Testis (tissue), 3 donors: Measurements from ENCODE around the gene LCLAT1. TPM values are rescaled to one million over a fixed set of nuclear protein-coding genes. Genes with fewer than 3 reads are reported as not detected.

Experiments
- DNase-seq: peaks from one replicate; pipeline ENCODE4 v3.0.0-alpha.2; 2019
- H3K27ac ChIP-seq, 2 donors: fragments of 200-600 bp; sonication (generic); one replicate each; pipeline ENCODE4 v1.5.1; 2019
- H3K27me3 ChIP-seq: fragments of 200-600 bp; sonication (generic); one replicate; pipeline ENCODE4 v1.5.1; 2019
- H3K36me3 ChIP-seq: fragments of 200-600 bp; sonication (generic); one replicate; pipeline ENCODE4 v1.5.1; 2017; ENCODE audit warnings: low read depth; ENCODE audit errors: missing control alignments
- H3K4me1 ChIP-seq: fragments of 200-600 bp; sonication (generic); one replicate; pipeline ENCODE4 v1.5.1; 2019
- H3K4me3 ChIP-seq, 2 donors: fragments of 200-600 bp; sonication (generic); one replicate each; pipeline ENCODE4 v1.5.1; 2017 to 2019
- H3K9me3 ChIP-seq: fragments of 200-600 bp; sonication (generic); one replicate; pipeline ENCODE4 v1.5.1; 2017
- POLR2A ChIP-seq: fragments of 450-650 bp; IDR thresholded peaks from one replicate; pipeline ENCODE4 v1.6.1; 2017; ENCODE audit warnings: antibody characterized with exemption, mild to moderate bottlenecking, moderate library complexity
- whole genome bisulfite sequencing, 2 donors: methylation state at CpG; one replicate each; pipeline ENCODE4 v1.1.5; 2018; 5-methylcytosine and 5-hydroxymethylcytosine counted together
- intact Hi-C: fragments of 100-400 bp; cut with DNase I; formaldehyde crosslinking; loops from one replicate; pipeline ENCODE4 v1.15.1; 2023; ENCODE audit warnings: low total_unique reads
- polyA plus RNA-seq: library from polyadenylated mRNA; stranded (reverse); fragments of 350-450 nt; fragmentation: Illumina TruSeq; extraction: RNeasy Lipid Tissue Mini Kit (QIAGEN cat#74804); gene quantifications from one replicate; pipeline ENCODE4 v1.2.3, GENCODE V29; 2014; ENCODE audit warnings: low read depth, low replicate concordance; ENCODE audit not compliant: insufficient read depth
- total RNA-seq, 2 donors: library from RNA; depleted of rRNA; stranded (reverse); fragments of >200 nt; gene quantifications; one replicate each; pipeline ENCODE4 v1.2.3, GENCODE V29; 2016
- TF ChIP-seq, protein P1 (sequence below), 3 experiments: fragments of 450-650 bp in 2 of 3; fragments of 200-600 bp in 1 of 3; sonication (generic) in 1 of 3; IDR thresholded peaks; one replicate each; pipeline ENCODE4 v1.5.1; 2016 to 2019; ENCODE audit warnings: antibody characterized with exemption in 3 of 3, mild to moderate bottlenecking in 2 of 3, moderate library complexity in 1 of 3

LCLAT1 gene
- total and polyA plus RNA-seq, 3 donors from 2014 or later: 11.1 to 39.4 (median 34.9) TPM

- Histone ChIP-seq H3K36me3 (no peaks in the 10 kb centered on the region), H3K4me3 (no peak overlapping the region), H3K4me1 (peaks cover 7% of the 10 kb centered on the region), H3K27me3 (no peaks in the 10 kb centered on the region), H3K27ac (no peak overlapping the region), H3K9me3 (no peaks in the 10 kb centered on the region)
- 58 to 70% methylated on average over 4 of the region's 4 CpGs for WGBS, 2 donors
- TF ChIP-seq, protein P1, sequence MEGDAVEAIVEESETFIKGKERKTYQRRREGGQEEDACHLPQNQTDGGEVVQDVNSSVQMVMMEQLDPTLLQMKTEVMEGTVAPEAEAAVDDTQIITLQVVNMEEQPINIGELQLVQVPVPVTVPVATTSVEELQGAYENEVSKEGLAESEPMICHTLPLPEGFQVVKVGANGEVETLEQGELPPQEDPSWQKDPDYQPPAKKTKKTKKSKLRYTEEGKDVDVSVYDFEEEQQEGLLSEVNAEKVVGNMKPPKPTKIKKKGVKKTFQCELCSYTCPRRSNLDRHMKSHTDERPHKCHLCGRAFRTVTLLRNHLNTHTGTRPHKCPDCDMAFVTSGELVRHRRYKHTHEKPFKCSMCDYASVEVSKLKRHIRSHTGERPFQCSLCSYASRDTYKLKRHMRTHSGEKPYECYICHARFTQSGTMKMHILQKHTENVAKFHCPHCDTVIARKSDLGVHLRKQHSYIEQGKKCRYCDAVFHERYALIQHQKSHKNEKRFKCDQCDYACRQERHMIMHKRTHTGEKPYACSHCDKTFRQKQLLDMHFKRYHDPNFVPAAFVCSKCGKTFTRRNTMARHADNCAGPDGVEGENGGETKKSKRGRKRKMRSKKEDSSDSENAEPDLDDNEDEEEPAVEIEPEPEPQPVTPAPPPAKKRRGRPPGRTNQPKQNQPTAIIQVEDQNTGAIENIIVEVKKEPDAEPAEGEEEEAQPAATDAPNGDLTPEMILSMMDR (IDR thresholded peaks at IDR 0.05): no peak
- no peak for TF ChIP-seq POLR2A
- no peak for DNase-seq
- intact Hi-C loops: no loop called here
These were observed 137.1 kb downstream of the LCLAT1 start for GRCh38 chr2:30584116-30584515.

DNA sequence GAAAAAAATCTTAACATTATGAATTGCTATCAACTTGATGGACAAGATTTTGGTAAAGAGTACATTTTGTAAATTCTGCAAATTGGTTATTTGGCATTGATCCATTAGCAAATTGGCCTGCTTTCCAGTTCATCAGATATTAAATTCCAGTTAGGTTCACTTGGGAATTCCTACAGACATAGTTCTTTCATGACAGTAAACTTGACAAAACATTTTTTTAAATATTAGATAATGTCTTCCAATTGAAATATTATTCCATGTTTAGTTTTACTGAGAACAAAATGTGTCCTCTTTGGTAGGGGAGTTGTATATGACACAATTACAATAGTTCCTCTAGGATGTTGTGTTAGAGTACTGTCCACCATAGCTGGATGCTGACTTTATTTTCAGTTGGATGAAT, 141.9 kb downstream of the LCLAT1 start:
- H3K4me3 ChIP-seq: no peak overlapping the region
- no peaks in the 10 kb centered on the region for H3K9me3 ChIP-seq
- intact Hi-C loops: no loop called here
- no peaks in the 10 kb centered on the region for H3K36me3 ChIP-seq
- H3K4me1 ChIP-seq: peaks cover 14% of the 10 kb centered on the region
- DNase-seq: no peak
- H3K27ac ChIP-seq: no peak overlapping the region
- no peak for TF ChIP-seq POLR2A
- TF ChIP-seq, protein P1 (IDR thresholded peaks at IDR 0.05): no peak
- no peaks in the 10 kb centered on the region for H3K27me3 ChIP-seq

- Histone ChIP-seq H3K36me3 (no peaks in the 10 kb centered on the region), H3K27ac (no peak overlapping the region), H3K9me3 (no peaks in the 10 kb centered on the region), H3K27me3 (no peaks in the 10 kb centered on the region), H3K4me1 (peaks cover 14% of the 10 kb centered on the region), H3K4me3 (no peak overlapping the region)
- 84 to 90% methylated on average over 1 of the region's 1 CpG for WGBS, 2 donors
- no peak for DNase-seq
- TF ChIP-seq, protein P1 (IDR thresholded peaks at IDR 0.05): no peak
- TF ChIP-seq POLR2A: no peak
- intact Hi-C loops: no loop called here
These were observed 143.4 kb downstream of the LCLAT1 start for GRCh38 chr2:30590407-30590806.

DNA sequence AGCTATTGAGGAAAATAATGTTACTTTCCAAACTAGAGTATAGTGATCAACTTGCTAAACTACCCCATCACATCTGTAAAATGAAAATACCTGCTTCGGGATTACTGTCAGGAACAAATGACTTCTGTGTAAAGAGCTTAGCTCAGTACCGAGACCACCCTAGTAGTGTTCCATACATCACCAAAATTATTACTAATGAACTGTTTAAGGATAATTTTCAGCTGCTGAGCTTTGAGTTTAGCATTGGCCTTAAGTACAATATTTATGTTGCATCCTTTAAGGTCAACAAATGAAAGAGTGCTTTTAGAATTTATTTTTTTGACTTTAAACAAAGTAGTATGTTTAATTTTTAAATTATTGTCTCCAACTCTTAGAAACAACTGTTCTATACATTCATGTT, 144.1 kb downstream of the LCLAT1 start:
- no peak overlapping the region for H3K4me3 ChIP-seq
- no peaks in the 10 kb centered on the region for H3K27me3 ChIP-seq
- peaks cover 14% of the 10 kb centered on the region for H3K4me1 ChIP-seq
- no peak overlapping the region for H3K27ac ChIP-seq
- no peak for DNase-seq
- H3K36me3 ChIP-seq: no peaks in the 10 kb centered on the region
- no peaks in the 10 kb centered on the region for H3K9me3 ChIP-seq
- 94 to 95% methylated on average over 2 of the region's 2 CpGs for WGBS, 2 donors
- TF ChIP-seq, protein P1 (IDR thresholded peaks at IDR 0.05): no peak
- TF ChIP-seq POLR2A: no peak
- intact Hi-C loops: no loop called here

DNA sequence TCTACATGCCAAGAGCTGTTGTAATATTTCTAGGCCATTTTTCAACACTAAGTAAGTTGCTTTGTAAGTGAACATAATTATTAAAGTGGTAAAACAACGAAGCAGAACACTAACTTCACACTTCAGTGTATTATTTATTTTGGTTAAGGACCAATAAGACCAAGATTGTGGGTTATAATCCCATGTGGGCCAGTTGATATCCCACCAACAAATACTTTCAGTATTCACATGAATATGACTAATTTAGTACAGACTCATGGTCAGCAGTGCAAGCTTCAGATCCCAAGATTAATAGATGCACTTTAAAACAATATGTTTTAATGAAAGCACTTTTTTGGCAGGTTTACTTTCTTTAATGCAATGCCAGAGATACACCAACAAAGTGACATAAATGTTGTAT, 154.3 kb downstream of the LCLAT1 start:
- H3K27me3 ChIP-seq: no peaks in the 10 kb centered on the region
- H3K4me1 ChIP-seq: peaks cover 5% of the 10 kb centered on the region
- H3K27ac ChIP-seq: no peak overlapping the region
- H3K36me3 ChIP-seq: no peaks in the 10 kb centered on the region
- H3K4me3 ChIP-seq: no peak overlapping the region
- H3K9me3 ChIP-seq: no peaks in the 10 kb centered on the region
- DNase-seq: no peak
- TF ChIP-seq, protein P1 (IDR thresholded peaks at IDR 0.05): no peak
- no peak for TF ChIP-seq POLR2A
- WGBS, 2 donors: 50 to 57% methylated on average over 1 of the region's 1 CpG
- intact Hi-C loops: no loop called here
